GM18526 (cell line): ENCODE measurements around the gene EVI2B.

Source experiments
- POLR2A ChIP-seq: IDR thresholded peaks from 3 replicates; pipeline ENCODE4 v1.6.1; 2011; ENCODE audit not compliant: insufficient read length; ENCODE audit errors: extremely low read depth

EVI2B gene

DNA sequence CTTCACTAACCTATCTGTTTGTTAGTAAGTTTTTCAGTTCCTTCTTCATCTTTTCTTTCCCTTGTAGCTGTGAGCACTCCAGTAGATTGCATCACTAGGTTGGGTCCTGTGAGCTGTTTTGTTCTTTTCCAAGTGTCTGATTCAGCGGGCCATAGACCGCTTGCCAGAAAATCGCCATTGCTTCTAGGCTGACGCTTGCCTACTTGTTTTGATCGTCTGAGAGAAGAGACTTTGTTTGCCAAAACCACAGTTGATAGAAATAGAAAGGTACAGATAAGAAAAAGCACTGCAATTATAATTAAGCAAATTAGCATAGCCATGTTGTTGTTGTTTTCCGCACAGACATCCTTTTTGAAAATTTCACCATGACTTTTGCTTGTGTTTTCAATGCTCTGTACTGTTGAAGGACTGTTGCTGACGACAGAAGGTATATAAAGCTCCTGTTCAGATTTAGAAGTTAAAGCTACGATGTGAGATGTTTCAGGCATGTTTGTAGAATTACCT is 4.5 kb upstream of the EVI2B start:
- TF ChIP-seq POLR2A: peak; percentile 35

GRCh38 chr17:31314782-31315100 is 887 bp upstream of the EVI2B start:
- TF ChIP-seq POLR2A: no peak

DNA sequence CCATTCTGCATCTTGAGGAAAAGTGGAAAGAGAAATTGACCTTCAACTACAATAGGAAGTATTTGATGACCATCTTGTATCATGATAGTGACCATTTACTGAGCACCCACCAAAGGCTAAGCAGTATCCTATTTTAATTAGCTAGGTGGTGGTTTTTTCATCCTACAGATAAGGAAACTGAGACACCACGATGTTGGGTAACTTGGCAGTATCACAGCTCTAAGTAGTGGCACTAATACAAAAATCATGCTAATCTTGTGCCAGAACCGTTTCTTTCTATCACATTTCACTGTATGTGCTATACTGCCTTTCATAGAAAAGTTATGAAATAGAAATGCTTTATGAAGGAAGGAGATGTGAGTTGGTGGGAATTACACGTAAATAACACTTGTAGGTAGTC is 2.3 kb downstream of the EVI2B start:
- no peak for TF ChIP-seq POLR2A

DNA sequence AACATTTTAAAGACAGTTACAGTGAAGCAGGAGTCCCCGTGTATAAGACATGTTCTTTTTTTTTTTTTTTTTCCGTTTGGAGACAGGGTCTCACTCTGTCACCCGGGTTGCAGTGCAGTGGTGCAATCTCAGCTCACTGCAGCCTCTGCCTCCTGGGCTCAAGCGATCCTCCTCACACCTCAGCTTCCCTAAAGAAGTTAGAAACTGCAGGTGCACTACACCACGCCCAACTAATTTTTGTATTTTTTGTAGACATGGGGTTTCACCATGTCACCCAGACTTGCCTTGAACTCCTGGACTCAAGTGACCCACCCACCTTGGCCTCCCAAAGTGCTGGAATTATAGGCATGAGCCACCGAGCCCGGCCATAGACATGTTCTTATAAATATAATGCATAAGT is 3.0 kb downstream of the EVI2B start:
- no peak for TF ChIP-seq POLR2A

DNA sequence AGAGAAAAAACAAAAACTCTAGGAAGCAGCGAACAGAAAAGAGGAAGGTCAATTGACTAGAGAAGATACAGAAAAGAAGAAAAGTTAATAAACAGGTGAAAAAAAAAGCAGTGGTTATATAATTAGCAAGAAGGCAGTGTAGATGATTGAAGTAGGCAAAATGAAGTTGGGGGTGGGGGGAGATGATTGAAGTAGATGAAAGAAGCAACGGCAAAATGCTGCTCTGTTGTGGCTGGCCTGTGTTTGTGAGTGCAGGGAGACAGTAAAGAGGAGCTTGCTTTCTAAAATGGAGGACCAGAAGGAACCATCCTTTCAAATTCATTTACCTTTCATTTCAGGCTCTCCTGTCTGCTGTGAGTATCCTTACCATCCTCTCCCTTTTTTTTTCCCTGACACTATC is 3.6 kb downstream of the EVI2B start:
- TF ChIP-seq POLR2A: no peak

- TF ChIP-seq POLR2A: no peak
These were observed 4.3 kb downstream of the EVI2B start for GRCh38 chr17:31309556-31309955.

GRCh38 chr17:31308372-31309334 is 5.2 kb downstream of the EVI2B start:
- TF ChIP-seq POLR2A: no peak

GRCh38 chr17:31307640-31308039 is 6.2 kb downstream of the EVI2B start:
- TF ChIP-seq POLR2A: no peak

- TF ChIP-seq POLR2A: no peak
These were observed 14.2 kb downstream of the EVI2B start for GRCh38 chr17:31299624-31300023.

GRCh38 chr17:31297090-31297489 is 16.8 kb downstream of the EVI2B start, which contains the start of gene OMG:
Gene OMG, minus strand, starts transcription at chr17:31297239. Its CDS starts 908 bp downstream, at chr17:31296331.
- no peak for TF ChIP-seq POLR2A

DNA sequence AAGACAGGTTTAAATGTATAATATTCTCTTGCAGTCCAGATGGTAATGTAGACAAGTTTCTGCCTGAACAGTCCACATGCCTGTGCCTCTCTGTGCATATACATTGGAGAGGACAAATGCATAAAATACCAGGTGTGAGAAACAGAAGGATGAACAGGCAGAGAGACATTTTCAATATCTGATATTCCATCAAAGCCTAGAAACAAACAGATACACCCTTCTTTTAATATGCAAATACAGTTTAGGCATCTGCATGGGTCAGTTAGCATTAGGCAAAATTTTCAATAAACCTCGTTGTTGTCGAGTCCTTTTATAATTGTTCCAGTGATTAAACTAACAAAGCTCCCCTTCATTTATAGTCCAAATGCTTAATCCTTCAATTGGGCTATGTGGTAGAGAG is 17.7 kb downstream of the EVI2B start:
- TF ChIP-seq POLR2A: no peak

DNA sequence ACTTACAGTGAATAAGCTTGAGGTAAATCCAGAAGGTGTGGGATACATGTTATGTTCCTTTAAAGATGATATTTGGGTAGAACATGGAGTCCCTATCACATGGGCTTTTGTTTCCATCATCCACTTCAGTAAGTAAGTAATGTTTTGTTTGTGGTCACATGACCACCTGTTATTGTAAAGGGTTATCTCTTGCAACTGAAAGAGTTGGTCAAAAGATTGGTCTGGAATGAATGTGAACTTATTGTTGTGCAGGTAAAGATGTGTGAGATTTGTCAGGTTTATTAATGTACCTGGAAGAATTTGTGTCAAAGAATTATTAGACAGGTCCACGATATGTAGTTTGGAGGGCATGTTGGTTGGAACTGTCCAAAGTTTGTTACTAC is 18.4 kb downstream of the EVI2B start:
- TF ChIP-seq POLR2A: no peak

- no peak for TF ChIP-seq POLR2A
These were observed 18.9 kb downstream of the EVI2B start for GRCh38 chr17:31294820-31295488.

GRCh38 chr17:31294231-31294630 is 19.6 kb downstream of the EVI2B start:
- no peak for TF ChIP-seq POLR2A

- TF ChIP-seq POLR2A: no peak
These were observed 20.3 kb downstream of the EVI2B start for GRCh38 chr17:31293581-31293980.

GRCh38 chr17:31291820-31292219 is 22.0 kb downstream of the EVI2B start:
- TF ChIP-seq POLR2A: no peak
